ENCODE results near the gene NAGS.
"Not testable (repeated sequence)": the region's sequence is repeated elsewhere in the genome, so short reads cannot be mapped to it uniquely, and the experiment has no call there.

NAGS gene

GRCh38 chr17:44044071-44044470 is 39.6 kb downstream of the NAGS start:
- DNase-seq, result no peak

GRCh38 chr17:44045486-44045885 is 41.1 kb downstream of the NAGS start:
- DNase-seq, result no peak

- not testable (repeated sequence) for DNase-seq
These were observed 42.5 kb downstream of the NAGS start for GRCh38 chr17:44046893-44047292.

- DNase-seq, result no peak
These were observed 45.1 kb downstream of the NAGS start for GRCh38 chr17:44049294-44050060.

- DNase-seq, result no peak
These were observed 48.9 kb downstream of the NAGS start for GRCh38 chr17:44053125-44053872.
